HG02943 (cell line): ENCODE results near the gene CLEC1B.
"Not testable (repeated sequence)": the region's sequence is repeated elsewhere in the genome, so short reads cannot be mapped to it uniquely, and the experiment has no call there.

ENCODE experiments used
- ATAC-seq: cut with Tn5 transposase; IDR thresholded peaks from one replicate; pipeline ENCODE4 v1.9.1; 2021; ENCODE audit warnings: mild to moderate bottlenecking, low read depth, moderate library complexity; ENCODE audit not compliant: unreplicated experiment

Gene CLEC1B

DNA sequence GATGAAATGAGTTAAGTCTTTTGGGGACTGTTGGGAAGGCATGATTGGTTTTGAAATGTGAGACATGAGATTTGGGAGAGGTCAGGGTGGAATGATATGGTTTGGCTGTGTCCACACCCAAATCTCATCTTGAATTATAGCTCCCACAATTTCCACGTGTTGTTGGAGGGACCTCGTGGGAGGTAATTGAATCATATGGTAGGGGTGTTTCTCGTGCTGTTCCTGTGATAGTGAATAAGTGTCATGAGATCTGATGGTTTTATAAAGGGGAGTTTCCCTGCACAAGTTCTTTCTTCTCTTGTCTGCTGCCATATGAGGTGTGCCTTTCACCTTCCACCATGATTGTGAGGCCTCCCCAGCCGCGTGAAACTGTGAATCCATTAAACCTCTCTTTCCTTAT lies 22.3 kb downstream of the CLEC1B start:
- not testable (repeated sequence) for ATAC-seq

DNA sequence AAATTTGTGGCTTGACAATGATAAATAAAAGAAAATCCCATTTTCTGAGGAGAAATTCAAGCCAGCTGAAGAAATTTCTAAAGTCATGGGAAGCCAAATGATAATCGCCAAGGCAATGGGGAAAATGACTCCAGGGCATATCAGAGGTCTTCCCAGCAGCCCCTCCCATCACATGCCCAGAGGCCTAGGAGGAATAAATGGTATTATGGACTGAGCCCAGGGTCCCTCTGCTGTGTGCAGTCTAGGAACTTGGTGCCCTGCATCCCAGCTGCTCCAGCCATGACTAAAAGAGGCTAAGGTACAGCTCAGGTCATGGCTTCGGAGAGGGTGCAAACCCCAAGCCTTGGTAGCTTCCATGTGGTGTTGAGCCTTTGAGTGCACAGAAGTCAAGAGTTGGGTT lies 23.3 kb downstream of the CLEC1B start:
- ATAC-seq, result no peak

DNA sequence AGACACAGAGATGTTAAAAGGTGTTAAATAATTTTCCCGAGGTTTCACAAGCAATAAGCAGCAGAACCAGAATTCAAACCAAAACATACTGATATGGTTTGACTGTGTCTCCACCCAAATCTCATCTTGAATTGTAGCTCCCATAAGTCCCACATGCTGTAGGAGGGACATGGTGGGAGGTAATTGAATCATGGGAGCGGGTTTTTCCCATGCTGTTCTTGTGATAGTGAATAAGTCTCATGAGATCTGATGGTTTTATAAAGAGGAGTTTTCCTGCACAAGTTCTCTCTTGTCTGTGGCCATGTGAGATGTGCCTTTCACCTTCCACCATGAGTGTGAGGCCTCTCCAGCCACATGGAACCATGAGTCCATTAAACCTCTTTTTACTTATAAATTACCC lies 24.2 kb downstream of the CLEC1B start:
- not testable (repeated sequence) for ATAC-seq

- no peak for ATAC-seq
These were observed 25.0 kb downstream of the CLEC1B start for GRCh38 chr12:9973949-9974348.

DNA sequence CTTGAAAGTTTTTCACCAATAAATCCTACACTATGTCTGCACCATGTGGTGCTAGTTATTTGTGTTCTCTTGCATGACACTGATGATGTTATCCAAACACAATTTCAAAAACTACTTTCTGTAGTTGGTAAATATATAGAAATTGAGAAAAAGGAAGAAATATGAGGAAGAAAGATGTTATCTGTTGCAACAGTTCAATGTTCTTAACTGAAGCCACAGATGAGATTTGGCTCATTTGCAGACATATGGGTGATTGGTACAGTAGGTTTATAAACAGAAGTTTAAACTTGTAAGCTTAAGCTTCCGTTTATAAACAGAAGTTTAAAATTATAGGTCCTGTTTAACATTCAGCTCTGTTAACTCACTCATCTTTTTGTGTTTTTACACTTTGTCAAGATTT lies 27.7 kb downstream of the CLEC1B start, which contains the start of gene CLEC12A:
CLEC12A (plus strand) TSS at position 229 of the 400 bp plus-strand sequence. CDS start 188 bp downstream, outside the sequence.
- no peak for ATAC-seq

DNA sequence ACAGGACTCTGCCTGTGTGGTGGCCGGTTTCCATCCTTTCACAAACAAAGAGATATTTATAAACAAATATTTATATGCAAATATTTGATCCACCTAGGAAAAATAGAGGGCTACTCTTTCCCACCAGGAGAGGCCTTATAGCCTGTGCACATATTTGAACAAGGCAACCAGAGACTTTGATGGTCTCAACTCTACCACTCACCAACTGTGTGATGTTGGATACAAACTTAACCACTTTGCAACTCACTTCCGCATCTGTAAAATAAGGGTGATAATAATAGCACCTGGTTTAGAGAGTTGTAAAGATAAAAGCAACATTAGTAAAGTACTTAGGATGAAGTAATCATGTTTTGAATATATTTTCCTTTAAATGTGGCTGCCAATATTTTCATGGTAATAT lies 29.2 kb downstream of the CLEC1B start:
- no peak for ATAC-seq

GRCh38 chr12:9961901-9962300 lies 37.0 kb downstream of the CLEC1B start:
- no peak for ATAC-seq

DNA sequence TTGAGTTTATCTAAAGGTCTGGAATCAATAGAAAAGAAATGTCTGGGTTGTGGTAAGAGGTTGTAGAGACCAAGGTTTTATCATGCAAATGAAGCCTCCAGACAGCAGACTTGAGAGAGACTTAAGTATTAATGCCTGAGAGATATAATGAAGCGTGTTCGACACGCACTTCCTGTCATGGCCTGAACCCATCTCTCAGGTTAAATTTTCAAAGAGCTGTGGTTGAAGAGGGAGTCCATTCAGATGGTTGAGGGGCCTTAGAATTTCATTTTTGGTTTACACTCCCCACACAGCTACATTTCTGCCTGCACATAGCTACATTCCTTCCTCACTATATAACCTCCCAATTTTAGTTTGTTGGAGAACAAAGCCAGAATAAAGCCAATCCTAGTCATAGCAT lies 37.8 kb downstream of the CLEC1B start:
- peak; percentile 89 for ATAC-seq

- no peak for ATAC-seq
These were observed 38.3 kb downstream of the CLEC1B start for GRCh38 chr12:9960590-9960989.

- no peak for ATAC-seq
These were observed 41.1 kb downstream of the CLEC1B start for GRCh38 chr12:9957834-9958233.

DNA sequence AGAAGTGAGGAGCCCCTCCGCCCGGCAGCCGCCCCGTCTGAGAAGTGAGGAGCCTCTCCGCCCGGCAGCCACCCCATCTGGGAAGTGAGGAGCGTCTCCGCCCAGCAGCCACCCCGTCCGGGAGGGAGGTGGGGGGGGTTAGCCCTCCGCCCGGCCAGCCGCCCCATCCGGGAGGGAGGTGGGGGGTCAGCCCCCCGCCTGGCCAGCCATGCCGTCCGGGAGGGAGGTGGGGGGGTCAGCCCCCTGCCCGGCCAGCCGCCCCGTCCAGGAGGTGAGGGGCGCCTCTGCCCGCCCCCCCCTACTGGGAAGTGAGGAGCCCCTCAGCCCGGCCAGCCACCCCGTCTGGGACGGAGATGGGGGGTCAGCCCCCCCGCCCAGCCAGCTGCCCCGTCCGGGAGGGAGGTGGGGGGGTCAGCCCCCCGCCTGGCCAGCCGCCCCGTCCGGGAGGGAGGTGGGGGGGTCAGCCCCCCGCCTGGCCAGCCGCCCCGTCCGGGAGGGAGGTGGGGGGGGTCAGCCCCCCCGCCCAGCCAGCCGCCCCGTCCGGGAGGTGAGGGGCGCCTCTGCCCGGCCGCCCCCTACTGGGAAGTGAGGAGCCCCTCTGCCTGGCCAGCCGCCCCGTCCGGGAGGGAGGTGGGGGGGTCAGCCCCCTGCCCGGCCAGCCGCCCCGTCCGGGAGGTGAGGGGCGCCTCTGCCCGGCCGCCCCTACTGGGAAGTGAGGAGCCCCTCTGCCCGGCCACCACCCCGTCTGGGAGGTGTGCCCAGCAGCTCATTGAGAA lies 45.8 kb downstream of the CLEC1B start:
- ATAC-seq, result not testable (repeated sequence)

GRCh38 chr12:9951026-9951675 lies 47.8 kb downstream of the CLEC1B start:
- no peak for ATAC-seq

GRCh38 chr12:9948606-9949296 lies 50.2 kb downstream of the CLEC1B start:
- ATAC-seq, result peak; percentile 96

- no peak for ATAC-seq
These were observed 51.2 kb downstream of the CLEC1B start for GRCh38 chr12:9947674-9948073.

DNA sequence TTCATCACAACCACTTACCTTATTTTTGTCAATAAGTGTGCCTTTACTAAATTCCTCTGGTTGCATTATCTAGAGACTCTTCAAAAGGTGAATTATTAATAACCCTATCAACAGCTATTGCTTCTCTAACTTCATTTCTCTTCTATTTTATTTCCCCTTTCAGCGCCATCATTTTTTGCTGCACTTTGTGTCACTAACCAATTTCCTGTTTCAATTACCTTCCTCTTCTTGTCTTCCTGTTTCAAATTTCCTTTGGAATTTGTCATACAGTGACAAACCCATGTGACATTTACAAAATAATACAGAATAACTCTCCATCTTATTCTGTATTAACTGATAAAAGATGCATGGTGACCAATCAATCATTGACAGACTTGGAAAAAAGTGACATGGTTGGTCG lies 54.5 kb downstream of the CLEC1B start:
- ATAC-seq, result no peak

DNA sequence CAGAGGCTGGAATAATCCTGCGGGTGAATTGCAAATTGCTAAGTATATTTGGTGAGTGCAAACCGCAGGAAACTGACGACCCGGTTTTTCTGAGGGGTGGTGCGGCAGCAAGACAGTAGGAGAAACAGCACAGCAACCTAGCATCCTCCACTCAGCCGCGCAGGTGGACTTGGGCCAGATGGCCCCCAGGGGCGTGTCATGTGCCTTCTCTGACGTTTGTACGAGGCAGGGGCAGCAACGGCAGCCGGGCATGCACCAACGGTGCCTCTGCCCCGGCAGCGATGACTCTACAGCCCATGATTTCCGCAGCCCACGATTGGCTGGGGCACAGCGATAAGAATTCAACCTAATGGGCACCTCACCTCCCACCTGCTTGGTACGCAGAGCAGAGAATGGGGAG lies 55.7 kb downstream of the CLEC1B start:
- no peak for ATAC-seq
